Measurements from ENCODE around the gene TEDC1.
A peak's percentile ranks its signal among the peaks of the same experiment; 100 is the strongest.

TEDC1 gene

GRCh38 chr14:105531088-105531893, 40.2 kb downstream of the TEDC1 start:
- H3K4me3 ChIP-seq (ENCODE audit: low read length) = no peak overlapping the region

GRCh38 chr14:105531894-105532623, 41.0 kb downstream of the TEDC1 start:
- no peak for TF ChIP-seq CTCF (conservative IDR thresholded peaks at IDR 0.05; ENCODE audit: low read depth, low read length)
- no peak for DNase-seq (ENCODE audit: low read depth)
- H3K4me3 ChIP-seq (ENCODE audit: low read length) = no peak overlapping the region

More at GRCh38 chr14:105531088-105531893, 40.2 kb downstream of the TEDC1 start:
- TF ChIP-seq CTCF (conservative IDR thresholded peaks at IDR 0.05; ENCODE audit: low read depth, low read length) = no peak
- DNase-seq (ENCODE audit: low read depth) = no peak

GRCh38 chr14:105532735-105533141, 41.7 kb downstream of the TEDC1 start:
- DNase-seq (ENCODE audit: low read depth) = no peak
- TF ChIP-seq CTCF (conservative IDR thresholded peaks at IDR 0.05; ENCODE audit: low read depth, low read length) = peak; percentile 58
- no peak overlapping the region for H3K4me3 ChIP-seq (ENCODE audit: low read length)

GRCh38 chr14:105533391-105533790, 42.3 kb downstream of the TEDC1 start:
- no peak for DNase-seq (ENCODE audit: low read depth)
- H3K4me3 ChIP-seq (ENCODE audit: low read length) = no peak overlapping the region
- TF ChIP-seq CTCF (conservative IDR thresholded peaks at IDR 0.05; ENCODE audit: low read depth, low read length) = no peak

GRCh38 chr14:105533811-105534498, 42.9 kb downstream of the TEDC1 start:
- H3K4me3 ChIP-seq (ENCODE audit: low read length) = no peak overlapping the region
- DNase-seq (ENCODE audit: low read depth) = no peak
- TF ChIP-seq CTCF (conservative IDR thresholded peaks at IDR 0.05; ENCODE audit: low read depth, low read length) = no peak

- H3K4me3 ChIP-seq (ENCODE audit: low read length) = no peak overlapping the region
- DNase-seq (ENCODE audit: low read depth) = no peak
- TF ChIP-seq CTCF (conservative IDR thresholded peaks at IDR 0.05; ENCODE audit: low read depth, low read length) = no peak
These were observed 43.5 kb downstream of the TEDC1 start for GRCh38 chr14:105534586-105534985.
